Measurements from ENCODE around the gene SKOR1. TPM values are rescaled to one million over a fixed set of nuclear protein-coding genes. Genes with fewer than 3 reads are reported as not detected.
A peak's percentile ranks its signal among the peaks of the same experiment; 100 is the strongest.

SKOR1 gene
- total and polyA plus RNA-seq, 2 experiments from 2014 or later: 0.11 TPM; not detected in 1

- Histone ChIP-seq H2AFZ (peak overlapping the region; percentile 99), H3K27me3 (replicated peaks; ENCODE audit: insufficient read depth) (peaks cover 15% of the 10 kb centered on the region), H3K9me3 (ENCODE audit: low read depth) (no peaks in the 10 kb centered on the region), H3K79me2 (ENCODE audit: insufficient read depth) (no peaks in the 10 kb centered on the region), H3K27ac (peak overlapping the region; percentile 78), H3F3A (ENCODE audit: insufficient read depth) (peaks cover 3% of the 10 kb centered on the region; the same call in 1 of the 2 replicates), H3K9me2 (ENCODE audit: insufficient read depth) (no peaks in the 10 kb centered on the region), H3K36me3 (ENCODE audit: low read depth) (no peaks in the 10 kb centered on the region), H4K20me1 (ENCODE audit: insufficient read depth) (no peaks in the 10 kb centered on the region), H3K4me2 (ENCODE audit: unreplicated experiment) (peak overlapping the region; percentile 84), H3K4me3 (peak overlapping the region; percentile 84), H3K4me1 (ENCODE audit: insufficient read depth) (no peaks in the 10 kb centered on the region), H3K9ac (peak overlapping the region; percentile 94)
- TF ChIP-seq EZH2phosphoT487 (IDR thresholded peaks at IDR 0.05; ENCODE audit: insufficient read depth, low read depth) (no peak), EZH2 (IDR thresholded peaks at IDR 0.05; ENCODE audit: insufficient read depth, poor library complexity, severe bottlenecking) (no peak)
- 5 to 8% methylated on average over 12 of the region's 12 CpGs for WGBS, 2 experiments (ENCODE audit: low coverage in 1 of 2, low lambda C conversion rate in 2 of 2, missing lambda C conversion rate in 2 of 2)
- peak; percentile 69 for DNase-seq
- in situ Hi-C loops (cut with MboI): loop anchor here (10.0 kb wide), 2 partner anchors 335 to 895 kb away; no protein-coding TSS in a partner anchor
These were observed 14.2 kb downstream of the SKOR1 start for GRCh38 chr15:67839499-67839928.

GRCh38 chr15:67839929-67840748 is 14.8 kb downstream of the SKOR1 start, which contains the start of gene RNU6-1:
RNU6-1 (minus strand) TSS chr15:67840045.
- Histone ChIP-seq H3K4me2 (ENCODE audit: unreplicated experiment) (peak within 1 kb of the TSS; percentile 84), H3K9me2 (ENCODE audit: insufficient read depth) (no peaks in the 10 kb centered on the region), H3K9me3 (ENCODE audit: low read depth) (no peaks in the 10 kb centered on the region), H3K27me3 (replicated peaks; ENCODE audit: insufficient read depth) (peaks cover 9% of the 10 kb centered on the region), H4K20me1 (ENCODE audit: insufficient read depth) (no peaks in the 10 kb centered on the region), H3K4me3 (peak within 1 kb of the TSS; percentile 84), H3K36me3 (ENCODE audit: low read depth) (no peaks in the 10 kb centered on the region), H3K27ac (peak within 1 kb of the TSS; percentile 78), H3K79me2 (ENCODE audit: insufficient read depth) (no peaks in the 10 kb centered on the region), H3K4me1 (ENCODE audit: insufficient read depth) (no peaks in the 10 kb centered on the region), H2AFZ (peak within 1 kb of the TSS; percentile 99), H3K9ac (peak within 1 kb of the TSS; percentile 94), H3F3A (ENCODE audit: insufficient read depth) (peaks cover 3% of the 10 kb centered on the region; the same call in 1 of the 2 replicates)
- TF ChIP-seq EZH2 (IDR thresholded peaks at IDR 0.05; ENCODE audit: insufficient read depth, poor library complexity, severe bottlenecking) (no peak), EZH2phosphoT487 (IDR thresholded peaks at IDR 0.05; ENCODE audit: insufficient read depth, low read depth) (no peak)
- DNase-seq: peak; percentile 96
- 1% methylated on average over 53 of the region's 62 CpGs for WGBS, 2 experiments (ENCODE audit: low coverage in 1 of 2, low lambda C conversion rate in 2 of 2, missing lambda C conversion rate in 2 of 2)
- in situ Hi-C loops (cut with MboI): loop anchor here (10.0 kb wide), 2 partner anchors 335 to 895 kb away; no protein-coding TSS in a partner anchor

- 2 to 3% methylated on average over 17 of the region's 17 CpGs for WGBS, 2 experiments (ENCODE audit: low coverage in 1 of 2, low lambda C conversion rate in 2 of 2, missing lambda C conversion rate in 2 of 2)
- H3K9me3 ChIP-seq (ENCODE audit: low read depth): no peaks in the 10 kb centered on the region
- in situ Hi-C loops (cut with MboI): no loop called here
These were observed 15.6 kb downstream of the SKOR1 start for GRCh38 chr15:67840749-67841512.

GRCh38 chr15:67841513-67841762 is 16.1 kb downstream of the SKOR1 start:
- Histone ChIP-seq H3K79me2 (ENCODE audit: insufficient read depth) (no peaks in the 10 kb centered on the region), H3K4me1 (ENCODE audit: insufficient read depth) (no peaks in the 10 kb centered on the region), H3K9ac (peak overlapping the region; percentile 94), H3K27ac (no peak overlapping the region), H2AFZ (peak overlapping the region; percentile 99), H3K36me3 (ENCODE audit: low read depth) (no peaks in the 10 kb centered on the region), H3F3A (ENCODE audit: insufficient read depth) (peaks cover 3% of the 10 kb centered on the region; the same call in 1 of the 2 replicates), H3K27me3 (replicated peaks; ENCODE audit: insufficient read depth) (no peaks in the 10 kb centered on the region; the same call in 1 of the 2 replicates), H3K9me2 (ENCODE audit: insufficient read depth) (no peaks in the 10 kb centered on the region), H4K20me1 (ENCODE audit: insufficient read depth) (no peaks in the 10 kb centered on the region), H3K9me3 (ENCODE audit: low read depth) (no peaks in the 10 kb centered on the region), H3K4me2 (ENCODE audit: unreplicated experiment) (peak overlapping the region; percentile 84), H3K4me3 (peak overlapping the region; percentile 84)
- in situ Hi-C loops (cut with MboI): no loop called here
- WGBS, 2 experiments (ENCODE audit: low coverage in 1 of 2, low lambda C conversion rate in 2 of 2, missing lambda C conversion rate in 2 of 2): 8 to 14% methylated on average over 4 of the region's 4 CpGs
- no peak for TF ChIP-seq EZH2 (IDR thresholded peaks at IDR 0.05; ENCODE audit: insufficient read depth, poor library complexity, severe bottlenecking)
- TF ChIP-seq EZH2phosphoT487 (IDR thresholded peaks at IDR 0.05; ENCODE audit: insufficient read depth, low read depth): no peak
- no peak for DNase-seq

More at GRCh38 chr15:67840749-67841512, 15.6 kb downstream of the SKOR1 start:
- H3K27ac ChIP-seq: peak overlapping the region; percentile 78
- peak overlapping the region; percentile 84 for H3K4me3 ChIP-seq
- no peaks in the 10 kb centered on the region for H3K4me1 ChIP-seq (ENCODE audit: insufficient read depth)
- TF ChIP-seq EZH2phosphoT487 (IDR thresholded peaks at IDR 0.05; ENCODE audit: insufficient read depth, low read depth) (no peak), EZH2 (IDR thresholded peaks at IDR 0.05; ENCODE audit: insufficient read depth, poor library complexity, severe bottlenecking) (no peak)
- H2AFZ ChIP-seq: peak overlapping the region; percentile 99
- peaks cover 3% of the 10 kb centered on the region; the same call in 1 of the 2 replicates for H3F3A ChIP-seq (ENCODE audit: insufficient read depth)
- H3K9ac ChIP-seq: peak overlapping the region; percentile 94
- H3K9me2 ChIP-seq (ENCODE audit: insufficient read depth): no peaks in the 10 kb centered on the region
- peak; percentile 89 for DNase-seq
- no peaks in the 10 kb centered on the region for H3K36me3 ChIP-seq (ENCODE audit: low read depth)
- no peaks in the 10 kb centered on the region for H4K20me1 ChIP-seq (ENCODE audit: insufficient read depth)
- H3K27me3 ChIP-seq (replicated peaks; ENCODE audit: insufficient read depth): peaks cover 1% of the 10 kb centered on the region; the same call in 1 of the 2 replicates
- H3K79me2 ChIP-seq (ENCODE audit: insufficient read depth): no peaks in the 10 kb centered on the region
- H3K4me2 ChIP-seq (ENCODE audit: unreplicated experiment): peak overlapping the region; percentile 84

Data from GM23248 (cell line).